A673 (cell line): ENCODE data around the gene DUSP5. TPM values are rescaled to one million over a fixed set of nuclear protein-coding genes. Genes with fewer than 3 reads are reported as not detected.

Experiments
- BruUV-seq: library from RNA; stranded (reverse); fragments of 400-500 nt; replicated peaks from 2 replicates; lab custom pipeline; 2021; lab: Mats Ljungman, UMichigan
- CTCF ChIA-PET: fragments of 300-600 bp; sonication (Branson Sonifier 250); formaldehyde crosslinking; loops from one replicate; lab custom pipeline; 2022; ENCODE audit warnings: antibody characterized with exemption; lab: Charles Lee
- POLR2A ChIA-PET: fragments of 300-600 bp; sonication (Branson Sonifier 250); formaldehyde crosslinking; loops from one replicate; lab custom pipeline; 2022; ENCODE audit warnings: antibody characterized with exemption; ENCODE audit not compliant: low non-redundant PET; lab: Charles Lee
- DNase-seq: peaks from one replicate; pipeline ENCODE4 v3.0.0-alpha.2; 2015; ENCODE audit warnings: low spot score
- H3K27ac ChIP-seq: fragments of 200-600 bp; sonication (generic); 2 replicates; pipeline ENCODE4 v1.5.1; 2016; ENCODE audit warnings: mixed run types, low read depth, mild to moderate bottlenecking, mixed read lengths, antibody characterized with exemption, low read length; ENCODE audit not compliant: poor library complexity, severe bottlenecking
- H3K27me3 ChIP-seq: fragments of 200-600 bp; sonication (generic); replicated peaks from 2 replicates; pipeline ENCODE4 v1.6.1; 2017; ENCODE audit warnings: mixed run types, low read depth, mild to moderate bottlenecking, mixed read lengths, antibody characterized with exemption, low read length; ENCODE audit not compliant: insufficient read depth, poor library complexity
- H3K36me3 ChIP-seq: fragments of 200-600 bp; sonication (generic); 2 replicates; pipeline ENCODE4 v1.6.1; 2016; ENCODE audit warnings: mixed run types, mild to moderate bottlenecking, mixed read lengths, antibody characterized with exemption, low read length; ENCODE audit not compliant: insufficient read depth, poor library complexity, severe bottlenecking
- H3K4me1 ChIP-seq: fragments of 200-600 bp; sonication (generic); 2 replicates; pipeline ENCODE4 v1.6.1; 2017; ENCODE audit warnings: mixed run types, mild to moderate bottlenecking, mixed read lengths, antibody characterized with exemption, low read length; ENCODE audit not compliant: insufficient read depth, poor library complexity, severe bottlenecking
- H3K4me3 ChIP-seq: fragments of 200-600 bp; sonication (generic); 2 replicates; pipeline ENCODE4 v1.5.1; 2016; ENCODE audit warnings: low read depth, mixed run types, mild to moderate bottlenecking, mixed read lengths, low read length; ENCODE audit not compliant: poor library complexity, severe bottlenecking
- H3K9me3 ChIP-seq: fragments of 200-600 bp; sonication (generic); 2 replicates; pipeline ENCODE4 v1.6.1; 2016; ENCODE audit warnings: mixed run types, low read depth, mild to moderate bottlenecking, mixed read lengths, antibody characterized with exemption, low read length; ENCODE audit not compliant: poor library complexity, severe bottlenecking
- CTCF ChIP-seq: fragments of 300-800, 200-600 bp; sonication (generic); conservative IDR thresholded peaks from 2 replicates; pipeline ENCODE4 v1.5.1; 2017; ENCODE audit warnings: low read depth, mild to moderate bottlenecking, antibody characterized with exemption, low read length, moderate library complexity, mixed read lengths
- EZH2 ChIP-seq: fragments of 200-600 bp; sonication (generic); IDR thresholded peaks from 2 replicates; pipeline ENCODE4 v1.6.1; 2017; ENCODE audit warnings: borderline replicate concordance, low read depth, mild to moderate bottlenecking, mixed read lengths, antibody characterized with exemption, low read length; ENCODE audit not compliant: poor library complexity, severe bottlenecking
- intact Hi-C: fragments of 100-400 bp; cut with micrococcal nuclease; formaldehyde crosslinking; loops from one replicate; pipeline ENCODE4 v1.10.0; 2022; ENCODE audit not compliant: unreplicated experiment
- total RNA-seq: library from RNA; stranded (reverse); gene quantifications from 2 replicates; pipeline ENCODE4 v1.2.3, GENCODE V29; 2021

DUSP5 gene
- total RNA-seq, 1 experiment from 2014 or later: 29.3 TPM

GRCh38 chr10:110488940-110489339, 8.8 kb upstream of the DUSP5 start:
- TF ChIP-seq CTCF: no peak
- BruUV-seq: no TSS peak
- H3K4me3 ChIP-seq: no peak overlapping the region
- H3K27me3 ChIP-seq: no peaks in the 10 kb centered on the region
- H3K4me1 ChIP-seq: peaks cover 6% of the 10 kb centered on the region
- H3K36me3 ChIP-seq: no peaks in the 10 kb centered on the region
- no peak overlapping the region for H3K27ac ChIP-seq
- no peaks in the 10 kb centered on the region for H3K9me3 ChIP-seq
- no peak for DNase-seq
- intact Hi-C loops: no loop called here
- ChIA-PET CTCF (no interaction called here), POLR2A (interaction anchor here (0.6 kb wide), 1 partner anchor 10 kb away, joined by 9 read pairs; no protein-coding TSS in a partner anchor)

GRCh38 chr10:110490640-110491039, 7.1 kb upstream of the DUSP5 start:
- no peak for DNase-seq
- ChIA-PET CTCF (no interaction called here), POLR2A (no interaction called here)
- Histone ChIP-seq H3K4me3 (no peak overlapping the region), H3K27me3 (no peaks in the 10 kb centered on the region), H3K4me1 (peaks cover 6% of the 10 kb centered on the region), H3K27ac (no peak overlapping the region), H3K36me3 (no peaks in the 10 kb centered on the region), H3K9me3 (no peaks in the 10 kb centered on the region)
- no TSS peak for BruUV-seq
- intact Hi-C loops: no loop called here
- TF ChIP-seq CTCF (no peak), EZH2 (no peak)

- H3K9me3 ChIP-seq: no peaks in the 10 kb centered on the region
- peaks cover 6% of the 10 kb centered on the region for H3K4me1 ChIP-seq
- no peak overlapping the region for H3K4me3 ChIP-seq
- BruUV-seq: no TSS peak
- no peak overlapping the region for H3K27ac ChIP-seq
- CTCF ChIA-PET: no interaction called here
- H3K27me3 ChIP-seq: no peaks in the 10 kb centered on the region
- POLR2A ChIA-PET: no interaction called here
- no peaks in the 10 kb centered on the region for H3K36me3 ChIP-seq
- TF ChIP-seq EZH2 (no peak), CTCF (no peak)
- DNase-seq: no peak
- intact Hi-C loops: no loop called here
These were observed 6.4 kb upstream of the DUSP5 start for GRCh38 chr10:110491346-110491745.
